Transverse colon (tissue), 4 donors: ENCODE data around the gene CNTNAP2.

Experiments
- CTCF ChIP-seq, 5 experiments: fragments of 200-600 bp in 3 of 5; fragments of 450-650 bp in 2 of 5; sonication (generic) in 3 of 5; IDR thresholded peaks; 1 replicate in 2 of 5; 2 replicates in 3 of 5; pipeline ENCODE4 v1.5.1; 2016 to 2017; ENCODE audit warnings: antibody characterized with exemption in 5 of 5, inconsistent platforms in 3 of 5, mild to moderate bottlenecking in 2 of 5, moderate library complexity in 1 of 5
- EP300 ChIP-seq: sonication (generic); formaldehyde crosslinking; IDR thresholded peaks from one replicate; pipeline ENCODE4 v1.6.1; 2017; ENCODE audit warnings: antibody characterized with exemption, low read depth
- POLR2A ChIP-seq: fragments of 450-650 bp; IDR thresholded peaks from one replicate; pipeline ENCODE4 v1.6.1; 2016; ENCODE audit warnings: antibody characterized with exemption, mild to moderate bottlenecking, moderate library complexity
- POLR2AphosphoS5 ChIP-seq, 3 donors: sonication (generic); formaldehyde crosslinking; IDR thresholded peaks; one replicate each; pipeline ENCODE4 v1.6.1; 2016; ENCODE audit warnings: antibody characterized with exemption in 3 of 3

GRCh38 chr7:148192491-148192890, 2075.9 kb downstream of the CNTNAP2 start:
- no peak for TF ChIP-seq CTCF (IDR thresholded peaks at IDR 0.05)
- TF ChIP-seq POLR2AphosphoS5 (IDR thresholded peaks at IDR 0.05) = no peak
- TF ChIP-seq POLR2A = no peak
- TF ChIP-seq EP300 = no peak
